Measurements from ENCODE around the gene DMD. TPM values are rescaled to one million over a fixed set of nuclear protein-coding genes. Genes with fewer than 3 reads are reported as not detected.
"Not testable (repeated sequence)": the region's sequence is repeated elsewhere in the genome, so short reads cannot be mapped to it uniquely, and the experiment has no call there.

The DMD gene
- total and polyA plus RNA-seq, 5 experiments from 2014 or later, result 0.26 to 0.91 TPM; not detected in 3

- Mint-ChIP-seq H3K4me1 (no peaks in the 10 kb centered on the region), H3K9me3 (peaks cover 0 to 10% (median 0%) of the 10 kb centered on the region in 9 donors), H3K27ac (no peak overlapping the region), H3K4me3 (no peak overlapping the region), H3K36me3 (no peaks in the 10 kb centered on the region), H3K27me3 (no peaks in the 10 kb centered on the region)
- ATAC-seq, result no peak
- POLR2A ChIA-PET, result no interaction called here
- no peak for DNase-seq
These were observed 77.2 kb downstream of the DMD start for GRCh38 chrX:33134164-33134563.

GRCh38 chrX:33133320-33133719 is 78.0 kb downstream of the DMD start:
- ATAC-seq, result no peak
- Mint-ChIP-seq H3K4me3 (no peak overlapping the region), H3K36me3 (no peaks in the 10 kb centered on the region), H3K4me1 (no peaks in the 10 kb centered on the region), H3K27ac (no peak overlapping the region), H3K27me3 (no peaks in the 10 kb centered on the region), H3K9me3 (peaks cover 0 to 10% (median 0%) of the 10 kb centered on the region in 9 donors)
- POLR2A ChIA-PET, result no interaction called here
- DNase-seq, result no peak

DNA sequence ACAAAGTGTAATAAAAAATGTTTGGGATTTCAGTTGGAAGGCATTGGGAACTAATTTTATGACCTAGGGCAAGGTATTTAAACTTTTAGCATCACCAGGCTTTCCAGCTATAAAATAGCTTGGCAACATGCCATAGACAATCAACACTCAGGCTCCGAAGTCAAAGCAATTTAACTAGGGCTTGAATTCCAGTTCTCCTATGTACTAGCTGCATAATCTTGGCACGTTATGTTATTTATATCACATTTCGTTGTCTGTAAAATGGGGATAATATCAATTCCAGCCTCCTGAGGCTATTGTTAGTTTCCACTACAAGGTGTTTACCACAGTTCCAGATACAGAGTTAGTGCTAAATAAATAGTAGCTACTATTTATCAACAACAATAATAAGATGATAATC is 78.8 kb downstream of the DMD start:
- no peaks in the 10 kb centered on the region for H3K4me1 Mint-ChIP-seq
- ATAC-seq, result no peak
- no peak overlapping the region for H3K27ac Mint-ChIP-seq
- no peak overlapping the region for H3K4me3 Mint-ChIP-seq
- H3K36me3 Mint-ChIP-seq, result no peaks in the 10 kb centered on the region
- peaks cover 0 to 6% (median 0%) of the 10 kb centered on the region in 9 donors for H3K9me3 Mint-ChIP-seq
- DNase-seq, result no peak
- POLR2A ChIA-PET, result no interaction called here
- H3K27me3 Mint-ChIP-seq, result no peaks in the 10 kb centered on the region

GRCh38 chrX:33129607-33130006 is 81.7 kb downstream of the DMD start:
- Mint-ChIP-seq H3K4me3 (no peak overlapping the region), H3K27ac (no peak overlapping the region), H3K9me3 (peaks cover 0 to 6% (median 0%) of the 10 kb centered on the region in 9 donors), H3K27me3 (no peaks in the 10 kb centered on the region), H3K36me3 (no peaks in the 10 kb centered on the region), H3K4me1 (no peaks in the 10 kb centered on the region)
- DNase-seq, result no peak
- POLR2A ChIA-PET, result no interaction called here
- no peak for ATAC-seq

- DNase-seq (no peak), ATAC-seq (no peak)
- H3K27ac Mint-ChIP-seq, result no peak overlapping the region
- no peaks in the 10 kb centered on the region for H3K27me3 Mint-ChIP-seq
- H3K4me1 Mint-ChIP-seq, result no peaks in the 10 kb centered on the region
- H3K4me3 Mint-ChIP-seq, result no peak overlapping the region
- POLR2A ChIA-PET, result no interaction called here
- H3K36me3 Mint-ChIP-seq, result no peaks in the 10 kb centered on the region
- H3K9me3 Mint-ChIP-seq, result peaks cover 0 to 6% (median 0%) of the 10 kb centered on the region in 9 donors
These were observed 83.1 kb downstream of the DMD start for GRCh38 chrX:33128048-33128805.

DNA sequence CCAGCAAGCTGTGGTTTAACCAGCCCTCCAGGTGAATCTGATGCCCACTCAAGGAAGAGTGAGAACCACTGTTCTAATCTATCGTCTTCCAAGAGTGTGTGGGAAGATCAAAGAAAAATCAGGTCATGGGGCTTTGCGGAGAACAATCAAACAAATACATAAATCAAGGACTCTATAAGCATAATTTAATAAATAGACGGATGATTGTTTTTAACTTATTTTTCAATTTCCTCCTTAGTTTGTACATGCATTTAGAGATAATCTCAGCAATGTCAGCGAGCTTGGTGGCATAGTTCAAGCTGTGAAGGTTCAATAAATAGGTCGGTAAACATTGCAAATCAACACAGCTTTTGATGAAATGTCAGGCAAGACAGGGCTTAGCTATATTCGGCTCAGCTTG is 84.9 kb downstream of the DMD start:
- no peaks in the 10 kb centered on the region for H3K27me3 Mint-ChIP-seq
- H3K36me3 Mint-ChIP-seq, result no peaks in the 10 kb centered on the region
- no peaks in the 10 kb centered on the region for H3K4me1 Mint-ChIP-seq
- DNase-seq (no peak), ATAC-seq (no peak)
- H3K4me3 Mint-ChIP-seq, result no peak overlapping the region
- H3K9me3 Mint-ChIP-seq, result peaks cover 0 to 4% (median 0%) of the 10 kb centered on the region in 9 donors
- POLR2A ChIA-PET, result no interaction called here
- H3K27ac Mint-ChIP-seq, result no peak overlapping the region

DNA sequence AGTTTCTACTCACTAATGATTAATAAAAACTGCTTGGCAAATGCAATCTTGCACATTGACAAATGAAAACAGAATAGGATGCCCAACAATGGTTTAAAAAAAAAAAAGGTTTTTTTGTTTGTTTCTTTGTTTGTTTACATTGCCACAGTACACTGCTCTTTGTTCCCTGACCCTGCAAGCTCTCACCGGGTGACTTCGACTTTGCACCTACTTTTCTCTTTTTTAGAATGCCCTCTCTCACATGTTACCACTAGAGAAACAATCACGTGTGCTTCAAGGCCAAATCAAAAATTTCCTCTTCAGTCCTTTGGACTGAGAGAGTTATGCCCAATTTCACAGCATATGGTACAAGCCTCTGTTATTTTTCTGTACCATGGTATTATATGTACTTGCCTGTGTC is 101.5 kb downstream of the DMD start:
- POLR2A ChIA-PET, result no interaction called here
- ATAC-seq (no peak), DNase-seq (no peak)
- Mint-ChIP-seq H3K36me3 (no peaks in the 10 kb centered on the region), H3K27ac (no peak overlapping the region), H3K27me3 (no peaks in the 10 kb centered on the region), H3K4me1 (no peaks in the 10 kb centered on the region), H3K9me3 (no peaks in the 10 kb centered on the region), H3K4me3 (no peak overlapping the region)

GRCh38 chrX:33106737-33107136 is 104.6 kb downstream of the DMD start:
- POLR2A ChIA-PET, result no interaction called here
- H3K4me3 Mint-ChIP-seq, result no peak overlapping the region

GRCh38 chrX:33095079-33095478 is 116.3 kb downstream of the DMD start:
- H3K27ac Mint-ChIP-seq, result no peak overlapping the region
- H3K36me3 Mint-ChIP-seq, result no peaks in the 10 kb centered on the region
- DNase-seq (no peak), ATAC-seq (no peak)
- no peak overlapping the region for H3K4me3 Mint-ChIP-seq
- no peaks in the 10 kb centered on the region for H3K9me3 Mint-ChIP-seq
- H3K4me1 Mint-ChIP-seq, result no peaks in the 10 kb centered on the region
- no peaks in the 10 kb centered on the region for H3K27me3 Mint-ChIP-seq
- POLR2A ChIA-PET, result no interaction called here

More at GRCh38 chrX:33106737-33107136, 104.6 kb downstream of the DMD start:
- ATAC-seq, result no peak
- Mint-ChIP-seq H3K9me3 (no peaks in the 10 kb centered on the region), H3K27ac (no peak overlapping the region), H3K36me3 (no peaks in the 10 kb centered on the region), H3K27me3 (no peaks in the 10 kb centered on the region), H3K4me1 (no peaks in the 10 kb centered on the region)
- DNase-seq, result no peak

DNA sequence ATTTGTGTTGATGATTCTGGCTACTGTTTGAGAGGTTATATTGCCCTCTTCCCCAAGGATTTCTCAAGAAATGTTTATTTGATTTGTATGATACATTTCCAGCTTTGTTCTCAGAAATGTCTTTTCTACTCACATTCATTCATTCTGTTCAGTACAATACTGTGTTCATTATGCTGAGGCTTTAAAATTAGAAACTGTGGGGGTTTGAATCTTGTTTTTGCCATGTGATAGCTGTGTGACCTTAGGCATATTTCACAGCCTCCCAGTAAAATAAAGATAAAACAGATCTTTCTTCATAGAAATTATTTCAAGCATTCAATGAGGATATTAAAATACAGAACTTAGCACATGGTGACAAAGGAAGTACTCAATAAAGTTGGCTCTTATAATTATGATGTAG is 123.9 kb downstream of the DMD start:
- ATAC-seq, result no peak
- H3K27ac Mint-ChIP-seq, result no peak overlapping the region
- peaks cover 0 to 6% (median 0%) of the 10 kb centered on the region in 9 donors for H3K9me3 Mint-ChIP-seq
- H3K27me3 Mint-ChIP-seq, result no peaks in the 10 kb centered on the region
- no peaks in the 10 kb centered on the region for H3K36me3 Mint-ChIP-seq
- DNase-seq, result no peak
- H3K4me1 Mint-ChIP-seq, result no peaks in the 10 kb centered on the region
- POLR2A ChIA-PET, result no interaction called here
- no peak overlapping the region for H3K4me3 Mint-ChIP-seq

- POLR2A ChIA-PET, result no interaction called here
These were observed 124.5 kb downstream of the DMD start for GRCh38 chrX:33086886-33087285.

DNA sequence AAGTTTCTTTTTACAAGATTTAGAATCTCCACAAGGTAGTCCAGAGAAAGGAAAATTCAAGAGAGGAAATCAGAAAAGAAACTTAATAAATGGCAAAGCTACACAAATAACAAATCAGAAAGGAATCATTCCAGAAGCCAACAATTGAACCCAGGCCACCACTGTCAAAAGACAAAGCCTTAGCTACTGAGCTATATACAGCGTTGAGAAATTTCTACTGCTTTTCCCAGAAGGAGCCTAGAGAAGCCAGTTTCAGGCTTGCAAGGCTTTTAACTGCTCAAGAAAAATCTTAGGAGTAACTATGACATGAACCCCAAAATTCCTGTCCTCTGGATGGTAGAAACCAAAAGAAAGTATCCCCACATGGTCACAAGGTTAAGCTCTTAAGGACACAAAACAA is 129.0 kb downstream of the DMD start:
- no peak overlapping the region for H3K27ac Mint-ChIP-seq
- H3K9me3 Mint-ChIP-seq, result peaks cover 0 to 15% (median 0%) of the 10 kb centered on the region in 9 donors
- no peaks in the 10 kb centered on the region for H3K36me3 Mint-ChIP-seq
- H3K27me3 Mint-ChIP-seq, result no peaks in the 10 kb centered on the region
- ATAC-seq (no peak), DNase-seq (no peak)
- POLR2A ChIA-PET, result no interaction called here
- no peak overlapping the region for H3K4me3 Mint-ChIP-seq
- H3K4me1 Mint-ChIP-seq, result no peaks in the 10 kb centered on the region

More at GRCh38 chrX:33086886-33087285, 124.5 kb downstream of the DMD start:
- no peaks in the 10 kb centered on the region for H3K36me3 Mint-ChIP-seq
- ATAC-seq, result no peak
- no peak overlapping the region for H3K4me3 Mint-ChIP-seq
- H3K27ac Mint-ChIP-seq, result no peak overlapping the region
- H3K4me1 Mint-ChIP-seq, result no peaks in the 10 kb centered on the region
- peaks cover 0 to 6% (median 0%) of the 10 kb centered on the region in 9 donors for H3K9me3 Mint-ChIP-seq
- H3K27me3 Mint-ChIP-seq, result no peaks in the 10 kb centered on the region
- no peak for DNase-seq

DNA sequence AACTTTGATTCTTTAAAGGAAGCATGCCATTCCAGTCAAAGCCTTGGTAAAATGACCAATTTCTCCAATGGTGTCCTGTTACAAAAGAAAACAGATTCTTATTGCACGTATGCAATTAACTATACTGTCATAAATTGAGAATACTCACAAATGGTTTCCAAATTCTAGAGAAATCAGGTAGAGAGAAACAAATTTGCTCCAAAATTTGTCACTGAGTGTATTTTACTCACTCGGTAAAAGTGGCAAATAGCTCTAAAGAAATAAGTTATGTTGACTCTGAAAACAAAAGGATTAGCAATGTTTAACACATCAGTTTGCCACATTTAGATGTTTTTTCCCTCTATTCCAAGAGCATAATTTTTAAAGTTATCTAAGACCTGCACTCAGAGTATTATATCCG is 133.1 kb downstream of the DMD start:
- Mint-ChIP-seq H3K27ac (no peak overlapping the region), H3K4me3 (no peak overlapping the region), H3K9me3 (peaks cover 0 to 20% (median 0%) of the 10 kb centered on the region in 9 donors), H3K36me3 (no peaks in the 10 kb centered on the region), H3K4me1 (no peaks in the 10 kb centered on the region), H3K27me3 (no peaks in the 10 kb centered on the region)
- POLR2A ChIA-PET, result no interaction called here
- DNase-seq, result no peak
- ATAC-seq, result no peak

DNA sequence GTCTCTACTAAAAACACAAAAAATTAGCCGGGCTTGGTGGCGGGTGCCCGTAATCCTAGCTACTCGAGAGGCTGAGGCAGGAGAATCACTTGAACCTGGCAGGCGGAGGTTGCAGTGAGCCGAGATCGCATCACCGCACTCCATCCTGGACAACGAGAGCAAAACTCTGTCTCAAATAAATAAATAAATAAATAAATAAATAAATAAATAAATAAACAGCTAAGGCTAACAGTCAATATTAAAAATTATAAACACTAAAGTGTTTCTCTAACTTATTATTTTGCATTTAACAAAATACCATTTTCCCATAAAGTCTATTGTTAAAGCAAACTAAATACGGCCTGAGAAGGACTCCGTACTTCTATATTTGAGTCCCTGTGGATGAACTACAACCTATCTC is 137.7 kb downstream of the DMD start:
- DNase-seq, H3K4me3 Mint-ChIP-seq, POLR2A ChIA-PET: not testable (repeated sequence)

More for the DNA sequence above, 137.7 kb downstream of the DMD start:
- ATAC-seq, H3K36me3 Mint-ChIP-seq, H3K4me1 Mint-ChIP-seq, H3K27ac Mint-ChIP-seq, H3K27me3 Mint-ChIP-seq: not testable (repeated sequence)
- H3K9me3 Mint-ChIP-seq, result peaks cover 0 to 15% (median 2%) of the 10 kb centered on the region in 9 donors

Data from naive thymus-derived CD8-positive, alpha-beta T cell (primary cell).